HepG2 (cell line): ENCODE data around the gene MEI1. TPM values are rescaled to one million over a fixed set of nuclear protein-coding genes. Genes with fewer than 3 reads are reported as not detected.

Experiments
- ATAC-seq: fragments of 200-7000 bp; cut with Tn5 transposase; 3 replicates; pipeline ENCODE4 v1.9.1; 2020; ENCODE audit warnings: mild to moderate bottlenecking, moderate library complexity
- BruUV-seq: library from RNA; stranded (reverse); fragments of 400-500 nt; replicated peaks from 2 replicates; lab custom pipeline; 2021; lab: Mats Ljungman, UMichigan
- CTCF ChIA-PET: fragments of 300-600 bp; formaldehyde crosslinking; extraction: SDS; loops from one replicate; lab custom pipeline; 2021; ENCODE audit warnings: low total read pairs, inconsistent platforms, low intra/inter-chr PET ratio; lab: Yijun Ruan, JAX
- POLR2A ChIA-PET: fragments of 350-600 bp; sonication (Branson Sonifier 250); formaldehyde crosslinking; loops from one replicate; lab custom pipeline; 2020; ENCODE audit warnings: antibody characterized with exemption, inconsistent platforms; lab: Yijun Ruan, JAX
- DNase-seq: peaks from one replicate; pipeline ENCODE4 v3.0.0-alpha.2; 2015; ENCODE audit warnings: low spot score
- FAIRE-seq: peaks from 3 replicates; lab custom pipeline; 2011; peaks lifted over from hg19 to GRCh38; lab: Jason Lieb, UNC
- H2AFZ ChIP-seq: one replicate; pipeline ENCODE4 v1.6.1; 2011; ENCODE audit warnings: low read length, inconsistent platforms
- H3K27ac ChIP-seq: fragments of 300-600 bp; 3 replicates; pipeline ENCODE4 v1.8.0; 2011; ENCODE audit warnings: mixed run types, mild to moderate bottlenecking, mixed read lengths, low read length, inconsistent platforms; ENCODE audit not compliant: insufficient read depth; ENCODE audit errors: extremely low read length
- H3K27me3 ChIP-seq, 2 experiments: fragments of 200-600 bp in 1 of 2; 2 replicates in 1 of 2; 3 replicates in 1 of 2; pipeline versions ENCODE4 v1.6.0 to v1.8.0; 2011; ENCODE audit warnings: low read length in 2 of 2, mild to moderate bottlenecking in 2 of 2, moderate library complexity in 2 of 2, inconsistent platforms in 1 of 2; ENCODE audit not compliant: insufficient read depth in 2 of 2, control insufficient read depth in 1 of 2
- H3K36me3 ChIP-seq, 2 experiments: fragments of 200-600 bp in 1 of 2; replicated peaks in 1 of 2; 2 replicates in 1 of 2; 3 replicates in 1 of 2; pipeline versions ENCODE4 v1.5.1 to v1.8.0; 2011; ENCODE audit warnings: low read length in 2 of 2, inconsistent platforms in 1 of 2; ENCODE audit not compliant: insufficient read depth in 2 of 2, control insufficient read depth in 1 of 2
- H3K4me1 ChIP-seq: 2 replicates; pipeline ENCODE4 v1.5.1; 2012; ENCODE audit warnings: low read length, inconsistent platforms; ENCODE audit not compliant: insufficient read depth
- H3K4me2 ChIP-seq: 2 replicates; pipeline ENCODE4 v1.6.0; 2011; ENCODE audit warnings: low read depth, low read length, inconsistent platforms
- H3K4me3 ChIP-seq, 3 experiments: fragments of 200-600 bp in 1 of 3; sonication (generic), shearing (Covaris generic) in 1 of 3; replicated peaks in 1 of 3; 2 replicates each; pipeline ENCODE4 v1.5.1; 2011 to 2016; ENCODE audit warnings: low read length in 3 of 3, inconsistent platforms in 2 of 3, low read depth in 2 of 3, mild to moderate bottlenecking in 2 of 3, control low read depth in 1 of 3, mixed read lengths in 1 of 3; ENCODE audit not compliant: insufficient read depth in 1 of 3
- H3K79me2 ChIP-seq: one replicate; pipeline ENCODE4 v1.6.1; 2011; ENCODE audit warnings: low read length, inconsistent platforms; ENCODE audit not compliant: insufficient read depth
- H3K9ac ChIP-seq: 2 replicates; pipeline ENCODE4 v1.6.0; 2011; ENCODE audit warnings: mild to moderate bottlenecking, low read depth, low read length, inconsistent platforms; ENCODE audit not compliant: insufficient read depth
- H3K9me3 ChIP-seq: 2 replicates; pipeline ENCODE4 v1.5.1; 2012; ENCODE audit warnings: mild to moderate bottlenecking, low read length
- H4K20me1 ChIP-seq: 2 replicates; pipeline ENCODE4 v1.6.0; 2011; ENCODE audit warnings: inconsistent platforms, mild to moderate bottlenecking, low read length, moderate library complexity; ENCODE audit not compliant: insufficient read depth
- AGO2 ChIP-seq: fragments of 200-400 bp; formaldehyde crosslinking; optimal IDR thresholded peaks from 2 replicates; pipeline ENCODE3; 2017; ENCODE audit warnings: mild to moderate bottlenecking, low read depth, low read length, moderate library complexity
- DMAP1 ChIP-seq: IDR thresholded peaks from 2 replicates; pipeline ENCODE4 v1.6.1; 2016
- NRL ChIP-seq: sonication (generic); formaldehyde crosslinking; IDR thresholded peaks from 2 replicates; pipeline ENCODE4 v1.5.0; 2020; ENCODE audit warnings: missing genetic modification reagents, mild to moderate bottlenecking, moderate library complexity, borderline replicate concordance
- PCBP2 ChIP-seq: fragments of 200-400 bp; formaldehyde crosslinking; optimal IDR thresholded peaks from 2 replicates; pipeline ENCODE3; 2018; ENCODE audit warnings: low read length, low read depth; ENCODE audit not compliant: poor library complexity, severe bottlenecking
- ZBTB7B ChIP-seq: sonication (generic); formaldehyde crosslinking; IDR thresholded peaks from 2 replicates; pipeline ENCODE4 v1.4.0; 2020; ENCODE audit warnings: missing genetic modification reagents
- ZFX ChIP-seq: sonication (generic); formaldehyde crosslinking; IDR thresholded peaks from 2 replicates; pipeline ENCODE4 v1.4.0; 2020; ENCODE audit warnings: mild to moderate bottlenecking, low read depth, missing genetic modification reagents, moderate library complexity
- WGBS: methylation state at CpG from one replicate; pipeline ENCODE4 v1.1.6; 2017; ENCODE audit warnings: low lambda C conversion rate; 5-methylcytosine and 5-hydroxymethylcytosine counted together
- in situ Hi-C: cut with HindIII; loops from 2 replicates; pipeline ENCODE4 v1.10.0; 2017; ENCODE audit warnings: low pct_unique_long_range_greater_than_20kb; ENCODE audit not compliant: extremely low pct_ligation_motif_present
- intact Hi-C: fragments of 100-400 bp; cut with micrococcal nuclease; formaldehyde crosslinking; loops from one replicate; pipeline ENCODE4 v1.10.0; 2022; ENCODE audit not compliant: unreplicated experiment
- polyA plus RNA-seq, 8 experiments: library from polyadenylated mRNA; depleted of rRNA in 3 of 8; stranded (reverse) in 7 of 8; unstranded in 1 of 8; fragments of >200 nt; fragmentation: Illumina TruSeq in 4 of 8; extraction: Trizol in 4 of 8; gene quantifications; 2 replicates each; pipeline versions ENCODE4 v1.2.1 to v1.2.3, GENCODE V29; 2011 to 2016; ENCODE audit warnings: low read depth in 4 of 8, missing spikeins in 1 of 8, mixed read lengths in 1 of 8; ENCODE audit not compliant: insufficient read depth in 1 of 8
- total RNA-seq, 5 experiments: library from RNA; depleted of rRNA; stranded (reverse); fragments of >200 nt; fragmentation: Illumina TruSeq; extraction: Trizol; gene quantifications; 2 replicates each; pipeline ENCODE4 v1.2.3, GENCODE V29; 2016; ENCODE audit warnings: low read depth in 1 of 5
- TF ChIP-seq, protein P1 (sequence below): sonication (generic); formaldehyde crosslinking; IDR thresholded peaks from 2 replicates; pipeline ENCODE4 v1.4.0; 2020; ENCODE audit warnings: missing genetic modification reagents

MEI1 gene
- total and polyA plus RNA-seq, 2 of the 13 experiments (the other 11 are each of a cell fraction or from before 2014, with no cell fraction given): 0.75 to 1.9 TPM

DNA sequence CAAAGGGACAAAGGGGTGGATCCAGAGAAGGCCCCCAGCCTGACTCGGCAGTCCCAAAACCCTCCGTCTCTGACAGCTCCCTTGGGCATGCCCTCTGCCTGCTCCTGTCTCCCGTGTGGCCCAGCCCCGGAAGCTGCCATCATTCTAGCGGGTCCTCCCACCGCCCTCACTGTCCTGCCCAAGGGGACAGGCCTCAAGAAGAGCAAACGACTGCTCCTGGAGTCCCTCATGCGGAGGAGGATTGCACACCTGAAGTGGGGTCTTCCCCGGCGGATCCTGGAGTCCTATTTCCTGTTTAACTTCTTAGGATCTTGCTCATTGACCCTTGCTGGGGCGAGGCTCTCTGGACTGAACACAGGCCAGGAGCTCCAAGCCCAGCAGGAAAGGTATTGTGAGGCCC is 2.6 kb upstream of the MEI1 start:
- Histone ChIP-seq H3K4me1 (peaks cover 16% of the 10 kb centered on the region), H3K9me3 (no peaks in the 10 kb centered on the region), H3K4me3 (peak overlapping the region in 1 of 3 experiments; percentile 66; a peak in 1 of 6 replicates), H3K4me2 (peak overlapping the region; percentile 82), H3K79me2 (no peaks in the 10 kb centered on the region), H3K36me3 (no peaks in the 10 kb centered on the region; a peak in 1 of 5 replicates), H4K20me1 (no peaks in the 10 kb centered on the region), H3K27me3 (no peaks in the 10 kb centered on the region), H3K27ac (no peak overlapping the region), H3K9ac (peak overlapping the region; percentile 47), H2AFZ (no peak overlapping the region)
- intact Hi-C loops (loop anchor here (1.0 to 10.0 kb wide), 4 partner anchors 161 to 418 kb away; no protein-coding TSS in a partner anchor), in situ Hi-C loops (loop anchor here (5.0 kb wide), 1 partner anchor 246 kb away; no protein-coding TSS in a partner anchor)
- no peak for TF ChIP-seq ZFX (CRISPR knock-in tag)
- peak; percentile 54; the same call in 1 of the 2 replicates for TF ChIP-seq NRL (CRISPR knock-in tag)
- peak; percentile 26 for TF ChIP-seq AGO2
- TF ChIP-seq DMAP1: 0 out of 2 replicates have a peak, but pooled peaks have one; percentile 8
- peak; percentile 4; the same call in 1 of the 2 replicates for TF ChIP-seq ZBTB7B
- TF ChIP-seq, protein P1, sequence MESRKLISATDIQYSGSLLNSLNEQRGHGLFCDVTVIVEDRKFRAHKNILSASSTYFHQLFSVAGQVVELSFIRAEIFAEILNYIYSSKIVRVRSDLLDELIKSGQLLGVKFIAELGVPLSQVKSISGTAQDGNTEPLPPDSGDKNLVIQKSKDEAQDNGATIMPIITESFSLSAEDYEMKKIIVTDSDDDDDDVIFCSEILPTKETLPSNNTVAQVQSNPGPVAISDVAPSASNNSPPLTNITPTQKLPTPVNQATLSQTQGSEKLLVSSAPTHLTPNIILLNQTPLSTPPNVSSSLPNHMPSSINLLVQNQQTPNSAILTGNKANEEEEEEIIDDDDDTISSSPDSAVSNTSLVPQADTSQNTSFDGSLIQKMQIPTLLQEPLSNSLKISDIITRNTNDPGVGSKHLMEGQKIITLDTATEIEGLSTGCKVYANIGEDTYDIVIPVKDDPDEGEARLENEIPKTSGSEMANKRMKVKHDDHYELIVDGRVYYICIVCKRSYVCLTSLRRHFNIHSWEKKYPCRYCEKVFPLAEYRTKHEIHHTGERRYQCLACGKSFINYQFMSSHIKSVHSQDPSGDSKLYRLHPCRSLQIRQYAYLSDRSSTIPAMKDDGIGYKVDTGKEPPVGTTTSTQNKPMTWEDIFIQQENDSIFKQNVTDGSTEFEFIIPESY: 0 out of 2 replicates have a peak, but pooled peaks have one; percentile 9
- no peak for TF ChIP-seq PCBP2
- WGBS: 65% methylated on average over 10 of the region's 11 CpGs
- FAIRE-seq (no peak), ATAC-seq (peak; percentile 45), DNase-seq (no peak)
- ChIA-PET CTCF (interaction anchor here (1.4 to 1.8 kb wide), 2 partner anchors 244 to 261 kb away, joined by 4 to 22 read pairs; no protein-coding TSS in a partner anchor), POLR2A (interaction anchor here (1.0 to 2.0 kb wide), 8 partner anchors 8 to 250 kb away, joined by 3 to 29 read pairs (median 4); partner anchors contain the start of genes CCDC134, CENPM, DESI1 and SNU13)
- no TSS peak for BruUV-seq
